Measurements from ENCODE around the gene SLC66A1.

GRCh38 chr1:19357299-19357986 lies 45.3 kb downstream of the SLC66A1 start:
- TF ChIP-seq EP300 (IDR thresholded peaks at IDR 0.05) (no peak), CTCF (IDR thresholded peaks at IDR 0.05) (no peak), POLR2A (IDR thresholded peaks at IDR 0.05) (no peak), POLR2AphosphoS5 (IDR thresholded peaks at IDR 0.05) (no peak)

Data from suprapubic skin (tissue), 4 donors.